Calu3 (cell line): Measurements from ENCODE around the gene ARHGAP4. TPM values are rescaled to one million over a fixed set of nuclear protein-coding genes. Genes with fewer than 3 reads are reported as not detected.
A peak's percentile ranks its signal among the peaks of the same experiment; 100 is the strongest.

Source experiments
- BruUV-seq: library from RNA; stranded (reverse); fragments of 400-500 nt; replicated peaks from 2 replicates; lab custom pipeline; 2021; lab: Mats Ljungman, UMichigan
- CTCF ChIA-PET: fragments of 300-600 bp; sonication (Branson Sonifier 250); formaldehyde crosslinking; loops from one replicate; lab custom pipeline; 2022; ENCODE audit warnings: antibody characterized with exemption; lab: Charles Lee
- DNase-seq: peaks from one replicate; pipeline ENCODE4 v3.0.0; 2022
- H3K27ac Mint-ChIP-seq: one replicate; pipeline ENCODE4 v1.8.0; 2022; ENCODE audit warnings: mixed read lengths; ENCODE audit not compliant: unreplicated experiment
- H3K27me3 Mint-ChIP-seq: one replicate; pipeline ENCODE4 v1.8.0; 2022; ENCODE audit warnings: mixed read lengths; ENCODE audit not compliant: unreplicated experiment
- H3K36me3 Mint-ChIP-seq: one replicate; pipeline ENCODE4 v1.8.0; 2022; ENCODE audit warnings: mild to moderate bottlenecking, moderate library complexity, mixed read lengths; ENCODE audit not compliant: insufficient read depth, unreplicated experiment
- H3K4me1 Mint-ChIP-seq: one replicate; pipeline ENCODE4 v1.8.0; 2022; ENCODE audit warnings: mild to moderate bottlenecking, low read depth, mixed read lengths; ENCODE audit not compliant: unreplicated experiment
- H3K4me3 Mint-ChIP-seq: one replicate; pipeline ENCODE4 v1.8.0; 2022; ENCODE audit warnings: mild to moderate bottlenecking, low read depth, moderate library complexity, mixed read lengths; ENCODE audit not compliant: unreplicated experiment
- H3K9me3 Mint-ChIP-seq: one replicate; pipeline ENCODE4 v1.8.0; 2022; ENCODE audit warnings: low read depth, mixed read lengths; ENCODE audit not compliant: unreplicated experiment
- intact Hi-C: fragments of 100-400 bp; cut with micrococcal nuclease; formaldehyde crosslinking; loops from one replicate; pipeline ENCODE4 v1.10.0; 2022; ENCODE audit not compliant: unreplicated experiment
- total RNA-seq: library from RNA; stranded (reverse); gene quantifications from 2 replicates; pipeline ENCODE4 v1.2.3, GENCODE V29; 2022
- TF ChIP-seq, protein P1 (sequence below): fragments of 200-600 bp; IDR thresholded peaks from one replicate; pipeline ENCODE4 v1.8.0; 2022; ENCODE audit warnings: antibody characterized with exemption; ENCODE audit not compliant: unreplicated experiment

The ARHGAP4 gene
- total RNA-seq, 1 experiment from 2014 or later: 3.8 TPM

DNA sequence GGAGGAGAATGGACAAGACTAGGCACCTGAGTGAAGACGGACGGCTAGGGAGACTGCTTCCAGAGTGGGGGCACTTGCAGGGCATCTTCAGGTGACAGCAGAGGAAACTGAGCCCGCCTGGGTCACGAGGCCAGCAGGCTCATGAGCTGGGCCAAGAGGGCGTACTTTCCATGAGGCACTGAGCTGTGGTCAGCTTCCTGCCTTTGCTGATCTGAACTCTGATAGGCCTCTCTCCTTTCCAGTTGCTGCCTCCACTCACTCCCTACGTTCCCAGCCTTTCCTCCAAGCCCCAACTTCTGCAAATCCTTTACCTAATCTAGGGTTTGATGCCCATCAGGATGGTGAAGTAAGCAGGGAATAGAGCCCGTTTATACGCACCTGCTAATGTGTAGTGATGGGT is 38.7 kb downstream of the ARHGAP4 start:
- DNase-seq: no peak
- CTCF ChIA-PET: no interaction called here
- peaks cover 38% of the 10 kb centered on the region for H3K27me3 Mint-ChIP-seq
- TF ChIP-seq, protein P1, sequence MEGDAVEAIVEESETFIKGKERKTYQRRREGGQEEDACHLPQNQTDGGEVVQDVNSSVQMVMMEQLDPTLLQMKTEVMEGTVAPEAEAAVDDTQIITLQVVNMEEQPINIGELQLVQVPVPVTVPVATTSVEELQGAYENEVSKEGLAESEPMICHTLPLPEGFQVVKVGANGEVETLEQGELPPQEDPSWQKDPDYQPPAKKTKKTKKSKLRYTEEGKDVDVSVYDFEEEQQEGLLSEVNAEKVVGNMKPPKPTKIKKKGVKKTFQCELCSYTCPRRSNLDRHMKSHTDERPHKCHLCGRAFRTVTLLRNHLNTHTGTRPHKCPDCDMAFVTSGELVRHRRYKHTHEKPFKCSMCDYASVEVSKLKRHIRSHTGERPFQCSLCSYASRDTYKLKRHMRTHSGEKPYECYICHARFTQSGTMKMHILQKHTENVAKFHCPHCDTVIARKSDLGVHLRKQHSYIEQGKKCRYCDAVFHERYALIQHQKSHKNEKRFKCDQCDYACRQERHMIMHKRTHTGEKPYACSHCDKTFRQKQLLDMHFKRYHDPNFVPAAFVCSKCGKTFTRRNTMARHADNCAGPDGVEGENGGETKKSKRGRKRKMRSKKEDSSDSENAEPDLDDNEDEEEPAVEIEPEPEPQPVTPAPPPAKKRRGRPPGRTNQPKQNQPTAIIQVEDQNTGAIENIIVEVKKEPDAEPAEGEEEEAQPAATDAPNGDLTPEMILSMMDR: no peak
- H3K27ac Mint-ChIP-seq: no peak overlapping the region
- no peak overlapping the region for H3K4me3 Mint-ChIP-seq
- intact Hi-C loops: no loop called here
- H3K36me3 Mint-ChIP-seq: no peaks in the 10 kb centered on the region
- H3K9me3 Mint-ChIP-seq: no peaks in the 10 kb centered on the region
- peaks cover 21% of the 10 kb centered on the region for H3K4me1 Mint-ChIP-seq
- no TSS peak for BruUV-seq

DNA sequence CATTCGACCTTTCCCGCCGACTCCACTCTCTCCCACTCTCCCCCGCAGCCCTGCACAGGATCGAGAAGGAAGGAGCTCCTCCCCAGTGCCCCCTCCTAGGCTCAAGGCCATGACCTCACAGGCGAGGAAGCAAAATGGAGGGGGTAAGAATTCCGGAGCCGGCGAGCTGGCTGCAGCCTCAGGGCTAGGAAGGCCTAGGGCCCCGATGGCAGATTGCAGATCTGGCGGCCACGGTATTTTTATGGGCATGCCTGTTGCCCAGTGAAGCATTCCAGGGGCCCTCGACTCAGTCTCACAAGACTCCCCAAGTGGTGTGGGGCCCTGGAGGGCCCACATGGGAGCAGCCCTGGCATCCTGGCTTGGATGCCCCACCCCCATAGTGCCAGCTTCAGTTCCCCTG is 39.1 kb downstream of the ARHGAP4 start:
- H3K9me3 Mint-ChIP-seq: no peaks in the 10 kb centered on the region
- H3K4me3 Mint-ChIP-seq: peak overlapping the region; percentile 50
- CTCF ChIA-PET: no interaction called here
- peaks cover 33% of the 10 kb centered on the region for H3K27me3 Mint-ChIP-seq
- BruUV-seq: no TSS peak
- TF ChIP-seq, protein P1: no peak
- no peak for DNase-seq
- peaks cover 26% of the 10 kb centered on the region for H3K4me1 Mint-ChIP-seq
- H3K27ac Mint-ChIP-seq: no peak overlapping the region
- no peaks in the 10 kb centered on the region for H3K36me3 Mint-ChIP-seq
- intact Hi-C loops: no loop called here

DNA sequence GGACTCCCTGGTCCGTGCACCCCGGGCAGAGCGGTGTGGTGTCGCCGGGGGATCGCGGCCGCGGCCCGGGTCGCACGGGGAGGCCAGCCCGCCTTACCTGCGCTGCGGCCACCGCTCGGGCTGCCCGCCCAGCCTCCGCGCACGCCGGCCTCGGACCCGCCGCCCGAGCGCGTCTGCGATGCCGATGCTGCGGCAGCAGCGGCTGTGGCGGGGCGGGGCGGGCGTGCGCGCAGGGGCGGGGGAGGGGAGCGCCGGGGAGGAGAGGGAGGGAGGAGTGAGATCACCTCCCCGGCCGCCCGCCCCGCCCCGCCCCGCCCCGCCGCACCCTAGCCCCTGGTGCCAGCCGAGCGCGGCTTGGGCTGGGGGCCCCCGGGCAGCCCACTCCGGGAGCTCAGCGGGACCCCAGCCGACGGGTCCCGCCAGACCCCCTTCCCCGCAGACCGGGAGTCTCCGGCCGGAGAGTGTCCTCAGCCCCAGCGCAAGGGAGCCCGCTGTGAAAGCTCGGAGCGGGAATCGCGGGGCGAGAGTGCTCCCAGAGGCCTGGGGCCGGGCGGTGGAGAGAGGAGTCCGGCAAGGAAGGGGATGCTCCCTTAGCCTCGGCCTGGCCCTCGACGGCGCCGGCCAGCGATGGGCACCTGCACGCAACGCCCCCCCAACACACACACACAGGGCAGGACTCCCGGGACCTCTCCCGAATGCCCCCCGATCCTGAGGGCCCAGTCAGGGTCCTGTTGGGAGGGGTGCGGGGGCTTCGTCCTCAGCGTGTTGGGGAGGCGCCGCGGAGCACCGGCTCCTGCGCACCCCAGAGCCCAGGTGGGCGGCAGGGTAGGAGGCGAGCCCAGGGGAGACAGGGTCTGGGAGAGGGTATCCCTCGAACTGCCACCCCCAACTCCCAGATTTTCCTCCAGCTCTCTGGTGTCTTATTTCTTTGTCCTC is 39.8 kb downstream of the ARHGAP4 start, which contains the start of gene L1CAM:
Gene L1CAM, minus strand, starts transcription at position 206 of the 936 bp plus-strand sequence. CDS start 10,337 bp downstream, outside the sequence.
- TF ChIP-seq, protein P1: no peak
- CTCF ChIA-PET: no interaction called here
- Mint-ChIP-seq H3K4me3 (peak within 1 kb of the TSS; percentile 62), H3K36me3 (no peaks in the 10 kb centered on the region), H3K27ac (no peak within 1 kb of the TSS), H3K27me3 (peaks cover 29% of the 10 kb centered on the region), H3K9me3 (no peaks in the 10 kb centered on the region), H3K4me1 (peaks cover 26% of the 10 kb centered on the region)
- BruUV-seq: no TSS peak
- intact Hi-C loops: loop anchor here (2.0 kb wide), 1 partner anchor 121 kb away; the partner anchor contains the start of gene PLXNB3
- no peak for DNase-seq

DNA sequence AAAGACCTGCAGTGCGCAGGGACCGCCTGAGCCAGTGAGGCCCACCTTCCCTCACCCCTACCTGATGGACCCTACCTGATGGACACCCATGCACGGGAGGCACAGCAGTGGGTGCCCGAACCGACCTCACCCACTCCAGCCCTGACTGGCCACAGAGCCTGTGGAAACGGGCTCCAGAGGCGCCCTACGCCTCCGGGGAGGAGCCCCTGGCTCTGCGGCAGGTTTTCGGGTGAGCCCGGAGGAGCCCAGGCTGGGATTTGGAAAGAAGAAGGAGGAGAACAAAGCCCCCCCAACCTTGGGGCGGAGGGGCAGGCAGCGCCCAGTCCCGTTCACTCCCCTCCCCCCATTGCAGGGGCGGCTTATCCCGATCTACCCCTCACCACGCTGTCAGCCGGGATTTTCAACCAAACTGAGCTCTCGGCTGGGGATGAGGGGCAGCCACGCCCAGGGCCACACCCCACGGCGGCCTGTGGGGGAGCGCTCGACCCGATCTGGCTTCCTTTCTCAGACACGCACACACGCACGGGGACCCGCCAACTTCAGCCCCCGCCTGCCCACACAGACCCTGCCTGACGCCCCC is 40.8 kb downstream of the ARHGAP4 start:
- no peaks in the 10 kb centered on the region for H3K9me3 Mint-ChIP-seq
- no peak overlapping the region for H3K27ac Mint-ChIP-seq
- H3K36me3 Mint-ChIP-seq: no peaks in the 10 kb centered on the region
- intact Hi-C loops: loop anchor here (2.0 kb wide), 1 partner anchor 120 kb away; the partner anchor contains the start of gene PLXNB3
- CTCF ChIA-PET: interaction anchor here (0.6 kb wide), 1 partner anchor 91 kb away, joined by 3 read pairs; the partner anchor contains the start of genes IDH3G and SSR4
- TF ChIP-seq, protein P1: no peak
- peaks cover 26% of the 10 kb centered on the region for H3K4me1 Mint-ChIP-seq
- BruUV-seq: no TSS peak
- peak overlapping the region; percentile 62 for H3K4me3 Mint-ChIP-seq
- DNase-seq: no peak
- peaks cover 29% of the 10 kb centered on the region for H3K27me3 Mint-ChIP-seq
